CD4-positive, alpha-beta T cell treated with Interleukin-2 at 100 ng/mL for 4 hours (primary cell): ENCODE measurements around the gene HOXC11.

Experiments
- DNase-seq: peaks from one replicate; pipeline ENCODE4 v3.0.0-alpha.2; 2020; ENCODE audit warnings: low spot score

HOXC11 gene

DNA sequence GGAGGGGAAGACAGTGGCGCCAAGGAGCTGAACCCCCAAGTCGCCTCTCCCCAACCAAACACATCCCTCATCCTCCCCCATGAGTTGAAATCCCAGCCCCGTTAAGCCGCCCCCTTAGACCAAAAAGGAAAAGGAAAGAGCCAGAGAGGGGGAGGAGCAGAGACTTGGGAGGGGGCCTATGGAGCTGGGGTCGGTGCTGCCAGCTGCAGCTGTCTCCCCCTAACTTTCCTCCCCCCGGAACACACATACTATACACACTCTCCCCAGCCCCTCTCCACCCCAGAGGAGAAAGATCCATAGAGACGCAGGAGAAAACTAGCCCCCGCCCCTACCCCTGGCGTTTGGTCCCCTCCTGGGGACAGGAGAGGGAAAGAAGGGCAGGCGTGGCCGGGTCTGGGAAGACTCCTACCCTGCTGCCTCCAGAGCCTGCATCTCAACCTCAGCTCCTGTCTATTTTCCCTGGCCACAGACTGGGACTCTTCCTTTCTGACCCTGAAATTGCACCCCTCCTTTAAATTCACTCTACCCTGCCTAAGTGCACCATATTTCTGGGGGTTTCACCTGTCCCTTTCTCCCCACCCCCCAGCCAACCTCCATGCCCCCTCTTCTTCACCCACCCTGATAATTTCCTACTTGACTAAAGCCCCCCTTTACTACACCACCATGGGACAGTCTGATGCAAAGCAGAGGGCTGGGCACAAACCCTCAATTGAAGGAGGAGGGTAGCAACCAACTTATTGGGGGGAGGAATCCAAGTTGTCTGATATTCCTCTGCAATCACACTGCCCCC lies 25.4 kb downstream of the HOXC11 start:
- no peak for DNase-seq

DNA sequence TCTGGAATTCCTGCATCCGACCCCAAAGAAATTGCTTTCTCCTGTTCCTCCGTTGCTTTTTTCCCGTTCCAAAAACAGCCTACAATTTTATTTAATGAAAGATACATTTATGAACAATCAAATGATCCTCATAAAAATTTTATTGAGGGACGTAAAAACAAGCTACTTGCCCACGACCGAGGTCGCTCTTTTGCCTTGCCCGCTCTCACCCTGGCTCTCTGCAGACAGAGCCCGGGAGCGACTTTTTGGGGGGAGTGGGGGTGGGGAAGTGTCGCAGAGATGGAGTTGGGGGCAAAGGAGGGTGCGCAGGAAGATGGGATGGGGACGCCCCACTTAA lies 25.9 kb downstream of the HOXC11 start:
- DNase-seq: no peak

DNA sequence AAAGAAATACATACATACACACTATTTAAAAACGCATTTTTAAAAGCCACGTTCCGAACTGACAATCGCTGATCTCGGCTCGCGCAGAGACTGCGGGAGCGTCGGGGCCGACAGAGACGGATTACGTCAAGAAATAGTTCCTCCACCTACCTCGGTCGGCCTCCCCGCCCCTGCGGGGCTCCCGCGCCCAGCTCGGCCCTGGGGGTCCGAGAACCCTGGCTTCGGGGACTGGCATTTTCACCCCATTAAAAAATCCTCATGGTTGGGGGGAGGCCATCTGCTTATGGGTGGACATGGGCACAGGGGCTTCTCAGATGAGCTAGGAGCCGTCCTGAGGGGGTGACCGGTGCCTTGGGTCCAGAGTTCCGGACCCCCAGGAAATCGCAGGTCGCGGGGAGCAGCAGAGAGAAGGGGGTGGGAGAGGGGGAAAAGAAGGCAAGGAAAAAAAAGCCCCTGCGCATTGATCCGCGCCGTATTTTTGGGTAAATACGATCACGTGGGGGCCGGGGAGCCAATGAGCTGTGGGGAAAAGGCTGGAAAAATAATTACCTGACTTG lies 26.7 kb downstream of the HOXC11 start:
- no peak for DNase-seq

DNA sequence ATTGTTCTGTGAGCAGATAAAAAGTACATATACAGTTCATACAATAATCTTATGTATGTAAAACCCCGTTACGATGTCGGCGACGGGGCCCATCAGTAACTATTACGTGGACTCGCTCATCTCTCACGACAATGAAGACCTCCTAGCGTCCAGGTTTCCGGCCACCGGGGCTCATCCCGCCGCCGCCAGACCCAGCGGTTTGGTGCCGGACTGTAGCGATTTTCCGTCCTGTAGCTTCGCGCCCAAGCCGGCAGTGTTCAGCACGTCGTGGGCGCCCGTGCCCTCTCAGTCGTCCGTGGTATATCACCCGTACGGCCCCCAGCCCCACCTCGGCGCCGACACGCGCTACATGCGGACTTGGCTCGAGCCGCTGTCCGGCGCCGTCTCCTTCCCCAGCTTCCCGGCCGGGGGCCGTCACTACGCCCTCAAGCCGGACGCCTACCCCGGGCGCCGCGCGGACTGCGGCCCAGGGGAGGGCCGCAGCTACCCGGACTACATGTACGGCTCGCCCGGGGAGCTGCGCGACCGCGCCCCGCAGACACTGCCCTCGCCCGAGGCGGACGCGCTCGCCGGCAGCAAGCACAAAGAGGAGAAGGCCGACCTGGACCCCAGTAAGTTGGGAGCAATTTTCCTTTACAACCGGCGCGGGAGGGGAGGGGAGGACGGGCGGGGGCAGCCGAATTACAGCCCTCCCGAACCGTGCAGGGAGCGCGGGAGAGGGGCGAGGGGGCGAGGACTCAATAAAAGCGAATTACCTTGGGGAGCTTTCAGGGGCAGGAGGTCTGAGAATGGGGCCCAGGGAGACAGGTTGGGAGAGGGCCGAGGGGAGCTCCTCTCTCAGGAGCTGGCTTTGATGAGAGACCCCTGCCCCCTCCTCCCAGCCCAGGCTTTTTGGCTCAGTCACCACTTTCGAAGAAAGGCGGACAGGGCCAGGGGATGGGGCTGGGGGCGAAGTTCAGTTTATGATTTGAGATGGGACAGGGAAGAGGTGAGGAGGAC lies 27.5 kb downstream of the HOXC11 start, which contains the start of gene HOXC9:
HOXC9 (plus strand) TSS at position 46 of the 999 bp plus-strand sequence; CDS start at position 74, 28 bp downstream.
- DNase-seq: no peak

DNA sequence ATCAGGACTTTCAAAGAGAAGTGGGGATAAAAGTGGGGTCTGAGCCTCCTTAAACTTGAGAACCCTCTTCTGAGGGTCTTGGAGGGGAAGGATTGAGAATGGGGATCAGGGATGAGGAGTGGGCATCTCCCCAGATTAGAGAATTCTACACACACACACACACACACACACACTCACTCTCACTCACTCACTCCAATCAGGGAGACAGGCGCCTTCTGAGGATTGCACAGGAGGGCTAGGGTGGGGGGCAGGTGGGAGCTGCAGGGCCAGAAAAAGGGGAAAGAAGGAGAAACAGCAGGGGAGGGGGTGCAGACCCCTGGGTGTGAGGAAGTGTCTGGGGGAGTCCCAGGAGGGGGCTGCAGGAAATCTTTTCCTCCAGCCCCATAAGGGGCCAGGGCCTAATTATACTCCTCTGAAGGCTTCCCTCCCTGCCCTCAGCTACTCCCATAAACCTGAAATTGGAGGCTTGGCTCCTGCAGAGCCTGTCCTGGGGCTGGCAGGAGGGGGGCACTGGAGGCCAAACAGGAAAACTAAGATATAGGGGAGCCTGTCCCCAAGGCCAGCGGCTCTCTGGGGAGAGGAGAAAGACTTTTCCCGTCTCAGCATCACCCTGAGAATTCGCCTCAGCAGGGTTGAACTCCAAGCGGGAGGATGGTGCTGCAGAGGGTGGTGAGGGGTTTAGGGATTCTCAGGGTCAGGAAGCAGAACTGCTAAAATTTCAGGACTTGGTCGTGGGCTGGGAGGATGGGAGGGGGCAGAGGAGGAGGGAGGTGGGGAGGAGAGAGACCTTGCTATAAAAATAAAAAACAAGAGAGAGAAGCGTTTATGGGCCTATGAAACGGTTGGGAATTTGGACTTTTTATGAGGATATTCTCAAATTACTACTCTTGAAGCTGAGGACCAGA lies 28.6 kb downstream of the HOXC11 start:
- no peak for DNase-seq

DNA sequence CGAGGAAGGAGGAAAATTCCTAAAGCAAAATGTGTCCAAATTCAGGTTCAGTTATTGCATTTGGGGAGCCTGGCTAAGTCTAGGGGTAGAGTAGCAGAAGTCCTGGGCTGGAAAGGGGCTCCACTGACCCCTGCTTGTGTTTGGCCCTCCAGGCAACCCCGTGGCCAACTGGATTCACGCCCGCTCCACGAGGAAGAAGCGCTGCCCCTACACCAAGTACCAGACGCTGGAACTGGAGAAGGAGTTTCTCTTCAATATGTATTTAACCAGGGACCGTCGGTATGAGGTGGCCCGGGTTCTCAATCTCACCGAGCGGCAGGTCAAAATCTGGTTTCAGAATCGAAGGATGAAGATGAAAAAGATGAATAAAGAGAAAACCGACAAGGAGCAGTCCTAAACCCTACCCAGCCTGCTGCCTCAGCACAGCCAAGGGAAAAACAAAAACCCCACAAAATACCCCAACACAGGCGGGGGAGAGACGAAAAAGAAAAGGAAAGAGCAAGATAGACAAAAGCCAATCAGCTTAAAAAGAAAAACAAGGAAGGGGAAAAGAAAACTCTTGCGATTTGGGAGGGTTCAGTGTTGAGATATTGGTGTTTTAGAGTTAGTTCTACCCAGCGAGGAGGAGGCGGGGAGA lies 29.5 kb downstream of the HOXC11 start:
- DNase-seq: no peak

DNA sequence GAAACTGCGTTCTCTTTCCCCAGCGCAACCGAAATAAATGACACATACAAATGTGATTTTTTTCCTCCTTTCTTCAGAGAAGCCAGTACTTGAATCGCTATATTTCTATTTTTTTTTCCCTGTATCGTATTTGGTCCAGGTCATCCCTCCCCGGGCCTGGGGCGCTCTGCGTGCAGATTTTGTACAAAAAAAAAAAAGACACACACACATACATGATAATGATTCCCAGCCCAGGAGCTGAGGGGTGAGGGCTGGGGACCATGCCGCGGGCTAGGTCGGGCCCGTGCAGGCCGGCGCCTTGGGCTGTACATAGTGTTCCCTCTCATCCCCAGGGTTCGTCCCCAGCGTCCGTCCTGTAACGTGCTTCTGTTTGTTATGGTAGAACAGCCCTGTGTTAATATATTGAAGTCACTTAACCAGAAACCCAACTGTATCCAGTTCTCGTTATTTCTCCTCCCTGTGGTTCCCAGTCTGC lies 30.0 kb downstream of the HOXC11 start:
- no peak for DNase-seq

DNA sequence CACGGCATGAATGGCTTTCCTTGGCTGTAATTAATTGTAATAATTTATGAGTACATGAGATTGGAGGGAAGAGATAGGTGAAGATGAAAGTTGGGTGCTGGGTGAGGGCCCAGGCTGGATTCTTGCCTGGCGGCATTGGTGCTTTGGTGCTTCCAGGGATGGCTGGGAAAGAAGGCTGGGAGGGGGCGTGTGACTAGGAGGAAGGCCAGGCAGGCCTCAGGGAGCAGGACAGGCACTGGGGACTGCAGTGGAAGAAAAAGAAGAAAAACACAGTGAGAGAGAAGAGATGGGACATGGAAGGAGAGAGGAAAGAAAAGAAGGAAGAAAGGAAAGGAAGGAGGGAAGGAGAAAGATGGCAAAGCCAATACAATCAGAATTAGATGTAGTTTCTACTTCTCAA lies 30.7 kb downstream of the HOXC11 start:
- no peak for DNase-seq

DNA sequence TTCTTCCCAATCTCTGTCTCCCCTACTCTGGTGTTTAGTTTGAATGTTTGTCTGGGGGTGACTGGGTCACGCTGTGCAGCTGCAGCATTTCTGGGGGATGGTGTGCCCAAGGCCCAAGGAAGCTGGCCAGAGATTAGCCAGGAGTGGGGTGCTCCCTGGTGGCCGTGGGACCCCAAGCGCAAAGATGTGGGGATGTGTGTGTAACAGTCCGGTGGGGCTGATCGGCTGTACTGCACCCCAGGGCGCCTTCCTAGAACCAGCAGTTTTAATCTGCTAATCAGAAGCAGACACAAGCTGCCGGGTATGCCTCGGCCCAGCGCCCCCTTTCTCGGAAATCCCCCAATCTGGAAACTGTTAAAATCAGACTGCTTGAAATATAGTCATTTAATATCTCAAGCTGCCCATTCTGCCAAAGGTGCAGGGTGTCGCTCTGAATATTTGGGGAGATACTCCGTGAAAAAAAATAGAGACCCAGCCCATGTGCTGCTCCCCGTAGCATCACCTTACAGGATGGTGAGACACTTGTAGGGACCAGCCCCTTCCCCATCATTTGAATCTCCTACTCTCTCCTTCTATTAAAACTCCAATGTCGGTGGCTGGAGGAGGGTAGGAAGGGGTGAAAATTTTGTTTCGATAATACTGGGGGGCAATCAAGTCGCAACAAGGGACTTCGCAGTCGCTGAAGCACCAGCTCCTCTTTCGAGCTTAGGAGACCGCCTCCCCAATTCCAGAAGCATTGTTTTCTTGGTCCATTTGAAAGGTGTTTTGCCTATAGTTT lies 31.3 kb downstream of the HOXC11 start:
- no peak for DNase-seq

DNA sequence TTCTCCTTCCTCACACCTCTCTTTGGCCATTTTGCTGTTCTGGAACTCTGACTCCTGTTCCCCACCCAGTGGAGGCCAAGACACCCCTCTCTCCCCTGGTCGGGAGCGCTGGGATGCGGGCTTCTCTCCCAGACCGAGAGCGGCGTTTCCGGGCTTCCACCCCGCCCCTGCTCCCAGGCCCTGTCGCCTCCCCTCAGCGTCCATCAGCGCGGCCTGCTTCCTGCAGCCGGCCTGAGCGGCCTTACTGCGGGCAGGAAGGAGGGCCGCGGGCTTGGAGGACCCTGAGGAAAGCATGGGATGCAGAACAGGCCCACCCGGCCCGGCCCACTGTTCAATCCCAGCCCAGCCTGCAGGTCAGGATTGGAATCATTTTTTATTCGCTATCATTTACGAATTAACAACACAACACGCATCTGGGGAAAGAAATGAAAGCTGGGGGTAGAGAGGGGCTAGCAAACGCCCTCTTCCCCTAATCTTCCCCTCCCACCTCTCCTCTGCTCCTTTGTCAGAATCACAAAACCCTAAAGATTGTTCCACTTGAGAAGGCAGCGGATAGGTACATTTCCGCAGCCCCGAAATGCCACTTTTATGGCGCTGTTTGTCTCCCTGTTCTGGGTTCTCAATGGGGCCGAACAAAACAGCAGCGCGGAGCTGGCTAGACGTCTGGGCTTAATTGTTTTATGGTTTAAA lies 32.1 kb downstream of the HOXC11 start:
- no peak for DNase-seq

DNA sequence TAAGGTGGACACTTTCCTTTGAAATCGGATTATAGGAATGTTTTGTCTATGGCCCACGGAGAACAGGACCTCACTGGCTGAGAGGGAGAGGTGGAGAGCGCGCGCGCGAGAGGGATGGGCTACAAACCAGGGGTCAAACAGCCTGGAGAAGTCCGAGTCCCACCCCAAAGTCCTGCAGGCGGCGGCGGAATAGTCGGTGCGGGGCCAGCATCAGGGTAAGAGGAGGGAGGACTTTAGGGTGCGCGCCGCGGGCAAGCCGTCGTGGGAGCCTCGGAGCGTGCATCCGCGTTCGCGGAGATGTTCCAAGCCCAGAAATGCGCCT lies 32.6 kb downstream of the HOXC11 start:
- DNase-seq: no peak

DNA sequence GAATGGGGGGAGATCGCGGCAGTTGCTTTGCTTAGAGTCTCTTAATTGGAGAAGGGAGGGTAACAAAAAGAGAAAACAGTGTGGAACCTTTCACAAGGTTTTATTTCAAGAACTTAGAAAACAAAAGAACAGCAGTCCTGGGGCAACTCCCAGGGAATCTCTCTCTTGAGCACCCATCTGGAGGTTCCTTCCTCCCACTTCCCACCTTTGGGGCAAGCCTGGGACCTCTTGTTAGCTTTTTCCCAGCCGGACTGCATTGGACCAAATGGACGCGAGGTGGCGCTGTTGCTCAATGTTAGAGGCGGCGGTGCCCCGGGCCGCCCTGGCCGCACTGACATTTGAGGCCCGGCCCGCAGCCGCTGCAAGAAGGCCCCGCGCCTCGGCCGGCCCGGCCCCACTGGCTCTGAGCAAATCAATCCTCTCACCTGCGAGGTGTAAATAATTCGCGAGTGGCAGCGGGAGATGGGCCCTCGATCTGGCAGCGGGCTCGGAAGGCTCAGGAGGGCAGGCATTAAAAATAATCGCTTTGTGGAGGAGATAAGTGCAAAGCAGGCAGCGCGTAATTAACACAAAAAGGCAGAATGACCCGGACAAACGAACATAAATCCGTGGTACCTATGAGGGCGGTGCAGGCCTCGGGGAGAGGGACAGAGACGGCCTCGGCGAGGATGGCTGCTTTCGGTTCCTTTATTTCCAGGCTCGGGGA lies 33.1 kb downstream of the HOXC11 start:
- peak; percentile 84 for DNase-seq

DNA sequence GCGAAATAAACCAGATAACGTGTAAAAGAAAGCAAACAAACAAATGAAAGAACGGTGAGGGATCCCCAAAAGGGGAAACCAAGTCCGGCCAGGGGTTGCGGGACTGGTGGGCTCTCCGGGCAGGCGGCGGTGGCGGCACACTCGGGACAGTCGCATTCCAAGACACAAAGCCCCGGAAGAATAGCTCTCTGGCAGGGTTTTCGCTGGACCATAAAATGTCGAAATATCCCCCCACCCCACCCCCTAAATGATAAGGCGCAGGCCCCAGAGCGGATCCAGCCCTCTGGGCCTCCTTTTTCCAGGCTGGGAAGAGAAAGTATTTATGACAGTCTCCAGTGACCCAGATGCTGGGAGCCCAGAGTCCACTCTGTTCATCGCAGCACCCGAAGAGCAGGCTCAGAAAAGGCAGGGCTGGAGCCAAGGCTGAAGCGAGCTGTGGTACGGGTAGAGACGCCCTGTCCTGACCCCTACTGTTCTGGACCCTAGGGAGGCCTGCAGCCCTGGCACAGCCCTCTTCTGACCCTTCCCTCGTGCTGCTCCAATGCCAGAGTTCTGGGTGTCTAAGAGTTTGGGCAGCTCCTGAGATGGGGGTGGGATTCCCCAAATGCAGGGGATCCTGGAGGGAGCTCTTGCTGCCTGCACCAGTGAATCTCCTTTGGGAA lies 33.8 kb downstream of the HOXC11 start:
- no peak for DNase-seq

DNA sequence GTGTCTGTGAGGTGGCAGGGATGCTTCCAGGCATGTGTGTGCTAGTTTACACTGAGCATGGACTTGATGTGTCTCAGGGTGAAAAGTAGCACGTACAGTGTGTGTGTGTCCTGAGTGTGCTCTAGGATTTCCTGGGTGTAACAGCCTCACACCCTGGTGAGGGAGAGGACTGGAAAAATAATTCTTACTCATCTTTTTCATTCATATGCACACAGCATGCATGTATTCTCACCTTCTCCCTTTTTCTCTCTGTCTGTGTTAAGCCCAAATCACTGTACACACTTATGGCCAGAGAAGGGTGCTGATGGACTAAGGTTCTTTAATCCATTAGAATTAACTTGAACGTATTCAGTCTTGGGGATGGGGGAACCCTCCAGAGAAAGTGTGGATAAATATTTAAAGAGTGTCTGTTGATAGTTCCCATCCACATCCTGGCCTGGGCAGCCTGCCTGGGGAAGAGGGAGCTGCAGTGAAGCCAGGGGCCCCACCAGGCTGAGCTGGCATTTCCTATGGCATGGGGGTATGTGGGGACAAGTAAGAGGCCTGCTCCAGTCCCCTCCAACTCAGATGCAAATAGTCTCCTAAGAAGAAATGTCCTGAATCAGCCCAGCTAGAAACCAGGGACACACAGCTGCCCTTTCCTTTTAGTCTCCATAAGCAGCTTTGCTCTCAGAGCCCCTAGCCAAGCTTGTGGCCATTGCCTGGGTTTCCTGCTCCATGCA lies 34.8 kb downstream of the HOXC11 start:
- DNase-seq: no peak

DNA sequence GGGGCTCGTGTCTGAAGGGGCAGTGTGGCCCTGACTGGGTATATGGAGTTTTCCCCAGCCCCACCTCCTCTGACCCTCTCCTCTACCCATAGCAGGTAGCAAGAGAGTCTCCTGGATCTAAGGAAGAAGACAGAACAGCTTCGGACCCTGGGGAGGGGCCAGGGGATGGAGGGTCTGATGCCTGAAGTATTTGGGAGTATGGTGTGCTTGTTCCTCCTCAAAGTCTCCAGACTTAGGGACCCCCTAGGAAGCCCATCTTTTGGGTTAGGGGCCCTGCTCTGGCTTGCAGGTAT lies 35.3 kb downstream of the HOXC11 start:
- DNase-seq: no peak

DNA sequence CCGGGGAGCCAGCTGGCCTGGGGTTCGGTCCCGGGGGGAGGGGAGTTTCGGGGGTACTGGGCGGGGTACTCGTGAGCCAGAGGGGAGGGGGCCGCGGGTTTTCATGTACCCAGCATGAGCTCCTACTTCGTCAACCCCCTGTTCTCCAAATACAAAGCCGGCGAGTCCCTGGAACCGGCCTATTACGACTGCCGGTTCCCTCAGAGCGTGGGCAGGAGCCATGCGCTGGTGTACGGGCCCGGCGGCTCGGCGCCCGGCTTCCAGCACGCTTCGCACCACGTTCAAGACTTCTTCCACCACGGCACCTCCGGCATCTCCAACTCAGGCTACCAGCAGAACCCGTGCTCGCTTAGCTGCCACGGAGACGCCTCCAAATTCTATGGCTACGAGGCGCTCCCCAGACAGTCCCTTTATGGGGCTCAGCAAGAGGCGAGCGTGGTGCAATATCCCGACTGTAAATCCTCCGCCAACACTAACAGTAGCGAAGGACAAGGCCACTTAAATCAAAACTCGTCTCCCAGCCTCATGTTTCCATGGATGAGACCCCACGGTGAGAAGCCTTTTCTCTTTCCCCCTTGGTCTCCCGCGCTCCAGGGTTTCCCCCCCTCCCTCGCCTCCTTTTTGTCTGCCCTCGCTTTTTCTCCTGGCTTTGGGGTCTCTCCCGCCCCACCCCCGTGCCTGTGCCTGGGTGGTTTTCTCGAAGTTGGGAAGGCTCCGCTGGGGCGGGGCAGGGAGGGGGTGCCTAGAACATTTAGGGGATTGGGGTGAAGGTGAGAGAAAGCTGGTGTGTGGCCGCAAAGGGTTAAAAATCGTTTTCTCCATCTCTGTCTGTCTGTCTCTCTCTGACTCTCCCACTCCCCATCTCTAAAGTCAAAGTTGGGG lies 36.5 kb downstream of the HOXC11 start:
- DNase-seq: no peak
